Astrocyte of the spinal cord (primary cell): Measurements from ENCODE around the gene RCBTB1.

Experiments used
- DNase-seq: peaks from one replicate; pipeline ENCODE4 v3.0.0; 2011; ENCODE audit warnings: low read depth, low spot score
- H3K4me3 ChIP-seq: 2 replicates; pipeline ENCODE4 v1.5.1; 2011; ENCODE audit warnings: low read depth, mild to moderate bottlenecking, low read length, moderate library complexity
- in situ Hi-C: cut with HindIII; loops from 2 replicates; pipeline ENCODE4 v1.10.0; 2017; ENCODE audit warnings: low sequenced_read_pairs
- TF ChIP-seq, protein P1 (sequence below): IDR thresholded peaks from 2 replicates; pipeline ENCODE4 v1.5.1; 2012; ENCODE audit warnings: low read depth, mild to moderate bottlenecking, low read length, inconsistent platforms

The RCBTB1 gene

DNA sequence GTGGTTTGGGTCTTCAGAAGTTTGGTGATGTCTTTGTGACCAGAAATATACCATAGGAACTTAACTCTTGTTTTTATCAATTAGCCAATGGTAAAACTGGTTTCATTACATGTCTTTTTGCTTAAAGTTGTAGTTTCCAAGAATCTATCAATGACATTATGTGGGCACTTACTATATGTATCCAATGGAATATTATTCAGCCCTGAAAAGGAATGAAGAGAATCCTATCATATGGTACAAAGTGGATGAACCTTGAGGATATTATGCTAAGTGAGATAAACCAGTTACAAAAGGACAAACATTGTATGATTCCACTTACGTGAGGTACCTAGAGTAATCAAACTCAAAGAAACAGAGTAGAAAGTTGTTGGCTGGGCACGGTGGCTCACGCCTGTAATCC, 26.4 kb downstream of the RCBTB1 start:
- TF ChIP-seq, protein P1, sequence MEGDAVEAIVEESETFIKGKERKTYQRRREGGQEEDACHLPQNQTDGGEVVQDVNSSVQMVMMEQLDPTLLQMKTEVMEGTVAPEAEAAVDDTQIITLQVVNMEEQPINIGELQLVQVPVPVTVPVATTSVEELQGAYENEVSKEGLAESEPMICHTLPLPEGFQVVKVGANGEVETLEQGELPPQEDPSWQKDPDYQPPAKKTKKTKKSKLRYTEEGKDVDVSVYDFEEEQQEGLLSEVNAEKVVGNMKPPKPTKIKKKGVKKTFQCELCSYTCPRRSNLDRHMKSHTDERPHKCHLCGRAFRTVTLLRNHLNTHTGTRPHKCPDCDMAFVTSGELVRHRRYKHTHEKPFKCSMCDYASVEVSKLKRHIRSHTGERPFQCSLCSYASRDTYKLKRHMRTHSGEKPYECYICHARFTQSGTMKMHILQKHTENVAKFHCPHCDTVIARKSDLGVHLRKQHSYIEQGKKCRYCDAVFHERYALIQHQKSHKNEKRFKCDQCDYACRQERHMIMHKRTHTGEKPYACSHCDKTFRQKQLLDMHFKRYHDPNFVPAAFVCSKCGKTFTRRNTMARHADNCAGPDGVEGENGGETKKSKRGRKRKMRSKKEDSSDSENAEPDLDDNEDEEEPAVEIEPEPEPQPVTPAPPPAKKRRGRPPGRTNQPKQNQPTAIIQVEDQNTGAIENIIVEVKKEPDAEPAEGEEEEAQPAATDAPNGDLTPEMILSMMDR = no peak
- H3K4me3 ChIP-seq = no peak overlapping the region
- DNase-seq = no peak
- in situ Hi-C loops = no loop called here

DNA sequence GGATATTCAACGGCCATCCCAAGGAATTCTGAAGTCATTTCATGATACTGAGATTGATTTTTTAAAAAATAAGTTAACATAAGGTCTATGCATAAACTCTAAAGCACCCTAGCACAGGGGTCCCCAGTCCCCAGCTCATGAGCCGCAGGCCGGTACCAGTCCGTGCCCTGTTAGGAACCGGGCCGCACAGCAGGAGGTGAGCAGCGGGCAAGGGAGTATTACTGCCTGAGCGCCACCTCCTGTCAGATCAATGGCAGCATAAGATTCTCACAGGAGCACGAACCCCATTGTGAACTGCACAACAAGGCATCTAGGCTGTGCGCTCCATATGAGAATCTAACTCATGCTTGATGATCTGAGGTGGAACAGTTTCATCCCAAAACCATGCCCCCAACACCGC, 31.0 kb downstream of the RCBTB1 start:
- TF ChIP-seq, protein P1 = no peak
- no peak overlapping the region for H3K4me3 ChIP-seq
- in situ Hi-C loops = no loop called here
- DNase-seq = no peak

DNA sequence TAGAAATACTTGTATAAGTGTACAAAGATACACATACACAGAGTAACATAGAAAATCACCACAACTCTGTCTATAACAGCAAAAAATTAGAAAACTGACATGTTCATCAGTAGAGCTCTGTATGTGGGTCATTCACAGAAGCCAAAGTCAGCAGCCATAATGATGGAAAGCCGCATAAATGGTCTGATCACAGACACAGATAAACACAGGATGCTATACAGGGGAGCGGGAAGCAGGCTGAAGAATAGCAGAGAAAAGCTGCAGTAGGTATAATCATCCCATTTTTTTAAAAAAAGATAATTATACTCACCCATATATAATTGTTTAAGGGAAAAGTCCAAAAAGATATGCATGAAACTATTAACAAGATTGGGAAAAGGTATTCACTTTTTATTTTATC, 31.5 kb downstream of the RCBTB1 start:
- no peak overlapping the region for H3K4me3 ChIP-seq
- TF ChIP-seq, protein P1 = no peak
- no peak for DNase-seq
- in situ Hi-C loops = no loop called here

DNA sequence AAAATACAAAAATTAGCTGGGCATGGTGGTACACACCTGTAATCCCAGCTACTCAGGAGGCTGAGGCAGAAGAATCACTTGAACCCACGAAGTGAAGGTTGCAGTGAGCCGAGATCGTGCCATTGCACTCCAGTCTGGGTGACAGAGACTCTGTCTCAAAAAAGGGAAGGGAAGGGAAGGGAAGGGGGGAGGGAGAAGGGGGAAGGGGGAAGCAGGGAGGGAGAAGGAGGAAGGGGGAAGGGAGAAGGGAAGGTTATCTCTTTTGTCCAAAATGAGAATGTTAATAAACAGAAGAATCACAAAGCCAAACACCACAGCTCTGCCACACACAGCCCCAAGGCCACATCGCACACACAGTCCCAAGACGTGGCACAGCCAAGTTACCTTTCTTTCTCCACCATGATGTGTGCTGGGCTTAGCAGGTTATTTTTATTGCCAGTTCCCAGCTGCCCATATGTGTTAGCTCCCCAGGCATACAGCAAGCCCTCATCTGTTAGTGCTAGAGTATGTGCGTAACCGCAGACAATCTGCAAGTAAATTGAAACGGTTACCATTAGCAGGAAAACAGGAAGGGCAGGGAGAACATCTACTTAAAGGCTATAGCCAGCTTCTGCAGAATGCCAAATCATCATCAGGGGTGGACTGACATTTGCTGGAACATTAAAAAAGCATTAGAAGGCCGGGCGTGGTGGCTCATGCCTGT, 34.3 kb downstream of the RCBTB1 start:
- DNase-seq = no peak
- TF ChIP-seq, protein P1 = no peak
- in situ Hi-C loops = no loop called here
- no peak overlapping the region for H3K4me3 ChIP-seq

DNA sequence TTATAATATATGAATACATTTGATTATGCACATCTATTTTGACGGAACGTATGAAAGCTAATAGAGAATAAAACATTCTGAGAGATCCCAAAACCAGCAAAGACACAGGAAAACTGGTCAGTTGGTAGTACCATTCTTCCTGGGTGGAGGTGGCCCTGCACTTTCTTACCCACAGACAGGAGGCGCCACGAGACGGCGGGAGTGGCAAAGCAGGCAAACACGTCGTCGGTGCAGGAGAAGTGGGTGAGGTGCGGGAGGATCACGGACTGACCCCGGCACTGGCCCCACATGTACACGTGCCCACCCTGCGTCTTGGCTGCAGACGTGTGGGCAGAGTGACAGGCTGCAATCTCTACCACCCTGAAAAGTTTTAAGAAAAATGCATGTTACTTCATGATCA, 36.1 kb downstream of the RCBTB1 start:
- no peak for DNase-seq
- no peak overlapping the region for H3K4me3 ChIP-seq
- in situ Hi-C loops = no loop called here
- TF ChIP-seq, protein P1 = no peak

DNA sequence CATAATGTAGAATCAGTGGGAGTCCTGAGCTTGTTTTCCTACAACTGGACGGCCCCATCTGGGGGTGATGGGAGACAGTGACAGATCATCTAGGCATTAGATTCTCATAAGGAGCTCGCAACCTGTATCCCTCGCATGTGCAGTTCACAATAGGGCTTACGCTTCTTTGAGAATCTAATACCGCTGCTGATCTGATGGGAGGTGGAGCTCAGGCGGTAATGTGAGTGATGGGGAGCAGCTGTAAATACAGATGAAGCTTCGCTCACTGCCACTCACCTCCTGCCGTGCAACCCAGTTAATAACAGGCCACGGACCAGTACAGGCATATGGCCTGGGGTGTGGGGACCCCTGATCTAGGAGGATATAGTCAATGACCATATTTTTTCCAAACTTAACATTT, 38.8 kb downstream of the RCBTB1 start:
- H3K4me3 ChIP-seq = no peak overlapping the region
- DNase-seq = no peak
- in situ Hi-C loops = no loop called here
- TF ChIP-seq, protein P1 = no peak
